Common myeloid progenitor, CD34-positive (primary cell): ENCODE measurements around the gene SPNS2.

Experiments used
- CTCF ChIA-PET: fragments of 350-600 bp; sonication (Branson Sonifier 250); formaldehyde crosslinking; loops from one replicate; lab custom pipeline; 2021; ENCODE audit warnings: antibody characterized with exemption; lab: Charles Lee
- POLR2A ChIA-PET: fragments of 350-600 bp; sonication (Branson Sonifier 250); formaldehyde crosslinking; loops from one replicate; lab custom pipeline; 2021; ENCODE audit warnings: antibody characterized with exemption; lab: Charles Lee
- DNase-seq, 3 donors: peaks; one replicate each; pipeline versions ENCODE4 v3.0.0 to v3.0.0-alpha.2; 2013
- H3K27ac ChIP-seq, 2 experiments: 1 replicate in 1 of 2; 2 replicates in 1 of 2; pipeline ENCODE4 v1.7.0; 2013; ENCODE audit warnings: inconsistent platforms in 2 of 2, low read length in 2 of 2, mild to moderate bottlenecking in 2 of 2, low read depth in 1 of 2, moderate library complexity in 1 of 2; ENCODE audit not compliant: severe bottlenecking in 2 of 2, insufficient read depth in 1 of 2, poor library complexity in 1 of 2
- H3K27me3 ChIP-seq, 5 experiments: replicated peaks in 2 of 5; 1 replicate in 3 of 5; 2 replicates in 2 of 5; pipeline versions ENCODE4 v1.6.1 to v1.7.0; 2013; ENCODE audit warnings: low read length in 4 of 5, mild to moderate bottlenecking in 2 of 5, moderate library complexity in 2 of 5, inconsistent platforms in 1 of 5; ENCODE audit not compliant: insufficient read depth in 5 of 5, control insufficient read depth in 4 of 5
- H3K36me3 ChIP-seq, 4 experiments: 1 replicate in 2 of 4; 2 replicates in 2 of 4; pipeline versions ENCODE4 v1.6.1 to v1.7.0; 2013; ENCODE audit warnings: low read length in 3 of 4, control low read depth in 1 of 4, mild to moderate bottlenecking in 1 of 4; ENCODE audit not compliant: control insufficient read depth in 4 of 4, insufficient read depth in 4 of 4
- H3K4me1 ChIP-seq, 4 experiments: 1 replicate in 3 of 4; 2 replicates in 1 of 4; pipeline versions ENCODE4 v1.6.1 to v1.7.1; 2013; ENCODE audit warnings: low read length in 3 of 4, mild to moderate bottlenecking in 3 of 4, control low read depth in 1 of 4, inconsistent platforms in 1 of 4, moderate library complexity in 1 of 4; ENCODE audit not compliant: control insufficient read depth in 4 of 4, insufficient read depth in 4 of 4; ENCODE audit errors: control extremely low read depth in 1 of 4
- H3K4me3 ChIP-seq, 7 experiments: 1 replicate in 4 of 7; 2 replicates in 3 of 7; pipeline versions ENCODE4 v1.5.1 to v1.7.0; 2013; ENCODE audit warnings: mild to moderate bottlenecking in 7 of 7, low read length in 6 of 7, moderate library complexity in 6 of 7, inconsistent platforms in 2 of 7, low read depth in 2 of 7, control low read depth in 1 of 7; ENCODE audit not compliant: insufficient read depth in 4 of 7, control insufficient read depth in 1 of 7; ENCODE audit errors: extremely low read depth in 1 of 7
- H3K9me3 ChIP-seq, 5 experiments: 1 replicate in 4 of 5; 2 replicates in 1 of 5; pipeline versions ENCODE4 v1.6.1 to v1.7.1; 2013; ENCODE audit warnings: low read length in 4 of 5, mild to moderate bottlenecking in 2 of 5, inconsistent platforms in 1 of 5, low read depth in 1 of 5, moderate library complexity in 1 of 5; ENCODE audit not compliant: control insufficient read depth in 4 of 5, insufficient read depth in 2 of 5; ENCODE audit errors: control extremely low read depth in 1 of 5
- WGBS: methylation state at CpG from one replicate; pipeline ENCODE4 v1.1.5; 2013; ENCODE audit not compliant: insufficient coverage; 5-methylcytosine and 5-hydroxymethylcytosine counted together

SPNS2 gene

DNA sequence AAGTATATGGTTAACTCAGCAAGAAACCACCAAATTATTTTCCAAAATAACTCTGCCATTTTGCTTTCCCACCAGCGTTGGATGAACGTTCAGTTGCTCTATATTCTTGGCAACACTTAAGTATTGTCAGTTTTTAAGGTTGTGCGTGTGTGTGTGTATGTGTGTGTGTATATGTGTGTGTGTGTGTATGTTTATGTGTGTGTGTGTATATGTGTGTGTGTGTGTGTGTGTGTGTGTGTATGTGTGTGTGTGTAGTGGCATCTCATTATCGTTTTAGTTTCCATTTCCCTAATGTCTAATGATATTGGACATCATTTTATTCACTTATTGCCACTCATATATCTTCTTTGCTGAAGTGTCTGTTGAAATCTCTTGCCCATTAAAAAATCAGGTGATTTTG lies 74.4 kb downstream of the SPNS2 start:
- no peak for DNase-seq
- CTCF ChIA-PET, result interaction anchor here (1.7 kb wide), 1 partner anchor 10 kb away, joined by 3 read pairs; no protein-coding TSS in a partner anchor
- POLR2A ChIA-PET, result interaction anchor here (0.6 kb wide), 1 partner anchor 185 kb away, joined by 4 read pairs; no protein-coding TSS in a partner anchor

DNA sequence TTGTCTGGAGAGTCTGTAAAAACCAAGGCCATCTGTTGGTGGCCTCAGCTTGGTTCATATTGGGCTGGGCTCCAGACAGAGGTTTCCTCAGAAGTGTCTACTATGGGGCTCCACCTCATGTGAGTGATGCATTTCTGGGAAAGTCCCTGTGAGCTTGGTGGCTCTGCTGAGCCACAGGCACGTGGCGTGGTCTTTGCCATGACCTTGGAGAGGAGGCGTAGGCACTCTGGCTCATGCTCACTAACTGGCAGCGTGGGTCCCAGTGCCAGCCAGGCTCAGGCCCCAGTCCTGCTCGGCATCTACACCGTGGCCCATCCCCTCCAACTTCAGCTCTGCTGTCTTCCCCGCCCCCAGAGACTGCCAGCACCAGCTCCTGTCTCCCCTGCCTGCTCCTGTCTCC lies 75.0 kb downstream of the SPNS2 start:
- Histone ChIP-seq H3K27me3 (no peaks in the 10 kb centered on the region), H3K4me1 (peaks cover 0 to 10% (median 1%) of the 10 kb centered on the region in 4 experiments), H3K27ac (no peak overlapping the region), H3K36me3 (no peaks in the 10 kb centered on the region), H3K9me3 (no peaks in the 10 kb centered on the region), H3K4me3 (no peak overlapping the region)
- POLR2A ChIA-PET, result interaction anchor here (0.6 kb wide), 1 partner anchor 186 kb away, joined by 4 read pairs; no protein-coding TSS in a partner anchor
- CTCF ChIA-PET, result interaction anchor here (1.0 to 1.7 kb wide), 3 partner anchors 10 to 21 kb away, joined by 3 to 4 read pairs (median 3); no protein-coding TSS in a partner anchor
- peak in 2 of 3 donors; percentile 82 to 84 for DNase-seq
- 75% methylated on average over 4 of the region's 7 CpGs for WGBS

More for the DNA sequence above, 74.4 kb downstream of the SPNS2 start:
- no peak overlapping the region for H3K4me3 ChIP-seq
- 100% methylated on average over 2 of the region's 4 CpGs for WGBS
- H3K4me1 ChIP-seq, result peaks cover 0 to 10% (median 1%) of the 10 kb centered on the region in 4 experiments
- no peak overlapping the region for H3K27ac ChIP-seq
- no peaks in the 10 kb centered on the region for H3K9me3 ChIP-seq
- no peaks in the 10 kb centered on the region for H3K27me3 ChIP-seq
- H3K36me3 ChIP-seq, result no peaks in the 10 kb centered on the region

DNA sequence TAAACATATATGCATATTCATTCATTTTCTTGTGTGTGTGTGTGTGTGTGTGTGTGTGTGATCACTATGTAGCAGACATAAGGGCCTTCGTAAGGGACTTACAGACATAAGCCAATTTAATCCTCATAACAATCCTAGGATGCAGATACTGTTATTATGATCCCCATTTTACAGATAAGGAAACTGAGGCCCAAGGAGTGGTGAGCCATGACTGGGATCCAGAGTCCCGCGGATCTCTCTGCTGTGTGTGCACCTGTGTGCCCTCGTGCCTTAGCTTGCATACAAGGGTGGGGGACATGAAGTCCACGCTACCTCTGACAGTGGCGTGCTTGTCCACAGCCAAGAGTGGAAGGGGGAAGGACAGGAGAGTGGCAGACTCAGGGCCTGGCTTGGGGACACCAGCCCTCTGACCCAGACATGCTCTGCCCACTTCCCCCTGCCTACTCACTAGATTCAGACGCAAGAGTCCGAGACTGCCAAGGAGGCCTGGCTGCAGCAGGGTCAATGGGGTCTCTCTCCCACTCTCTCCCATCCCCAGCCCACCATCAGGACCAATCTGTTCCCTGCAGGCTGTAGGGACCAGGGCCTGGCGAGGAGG lies 75.9 kb downstream of the SPNS2 start:
- POLR2A ChIA-PET, result no interaction called here
- H3K36me3 ChIP-seq, result no peaks in the 10 kb centered on the region
- DNase-seq, result no peak
- H3K4me1 ChIP-seq, result peaks cover 0 to 7% (median under 1%) of the 10 kb centered on the region in 4 experiments
- H3K9me3 ChIP-seq, result no peaks in the 10 kb centered on the region
- no peaks in the 10 kb centered on the region for H3K27me3 ChIP-seq
- H3K4me3 ChIP-seq, result no peak overlapping the region
- CTCF ChIA-PET, result interaction anchor here (1.0 to 1.7 kb wide), 3 partner anchors 9 to 21 kb away, joined by 3 to 4 read pairs (median 3); no protein-coding TSS in a partner anchor
- no peak overlapping the region for H3K27ac ChIP-seq
- 100% methylated on average over 6 of the region's 9 CpGs for WGBS

DNA sequence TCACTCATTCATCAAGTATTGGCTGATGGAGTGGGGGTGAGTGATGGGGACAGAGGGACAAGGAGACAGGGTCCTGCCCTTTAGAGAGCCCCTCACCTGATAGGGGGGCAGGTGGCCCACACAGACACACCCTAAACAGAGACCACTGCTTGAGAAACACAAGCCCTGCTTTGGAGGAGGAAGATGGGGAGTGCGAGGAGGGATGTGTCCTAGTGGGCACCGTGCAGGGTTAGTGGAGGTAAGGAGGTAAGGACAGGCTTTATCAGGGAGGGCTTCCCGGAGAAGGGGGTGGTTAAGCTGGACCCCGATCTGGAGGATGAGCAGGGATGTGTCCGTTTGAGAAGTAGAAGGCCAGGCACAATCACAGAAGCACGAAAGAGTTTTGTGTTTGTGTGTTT lies 77.5 kb downstream of the SPNS2 start:
- Histone ChIP-seq H3K4me3 (no peak overlapping the region), H3K27ac (no peak overlapping the region), H3K27me3 (peaks cover 0 to 7% (median under 1%) of the 10 kb centered on the region in 5 experiments), H3K4me1 (peaks cover 0 to 2% (median under 1%) of the 10 kb centered on the region in 4 experiments), H3K36me3 (no peaks in the 10 kb centered on the region), H3K9me3 (no peaks in the 10 kb centered on the region)
- 88% methylated on average over 6 of the region's 6 CpGs for WGBS
- ChIA-PET POLR2A (no interaction called here), CTCF (interaction anchor here (0.9 to 1.3 kb wide), 3 partner anchors 11 to 18 kb away, joined by 3 read pairs; no protein-coding TSS in a partner anchor)
- no peak for DNase-seq

DNA sequence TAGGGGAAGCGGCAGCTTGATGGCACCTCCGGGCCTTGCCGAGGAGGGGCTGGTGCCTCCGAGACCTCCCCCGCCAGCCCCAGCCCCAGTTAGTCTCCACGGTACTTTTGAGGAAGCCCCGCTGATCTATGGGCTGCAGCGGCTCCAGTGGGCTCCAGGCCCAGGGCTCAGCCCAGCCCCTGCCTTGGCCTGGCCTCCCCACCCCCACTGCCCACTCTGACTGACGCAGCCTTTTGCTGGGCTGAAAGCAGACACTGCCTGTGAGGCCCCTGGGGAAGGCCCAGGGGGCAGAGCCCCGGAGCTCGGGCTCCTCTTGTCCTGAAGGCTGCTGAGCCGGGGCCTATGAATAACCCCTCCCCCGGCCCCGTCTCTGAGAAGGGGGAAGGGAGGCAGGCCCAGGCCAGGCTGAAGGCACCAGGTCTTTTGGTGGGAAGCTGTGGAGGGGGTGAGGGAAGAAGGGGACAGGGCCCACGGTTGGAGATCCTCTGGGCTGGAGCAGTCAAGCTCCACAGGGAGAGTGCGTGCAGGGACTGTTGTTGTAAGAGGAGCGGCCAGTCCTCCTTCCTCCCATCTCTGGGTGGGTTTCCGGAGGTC lies 78.1 kb downstream of the SPNS2 start:
- Histone ChIP-seq H3K4me3 (no peak overlapping the region), H3K27me3 (peaks cover 0 to 10% (median 3%) of the 10 kb centered on the region in 5 experiments), H3K4me1 (peaks cover 0 to 2% (median under 1%) of the 10 kb centered on the region in 4 experiments), H3K9me3 (no peaks in the 10 kb centered on the region), H3K27ac (no peak overlapping the region), H3K36me3 (no peaks in the 10 kb centered on the region)
- ChIA-PET CTCF (interaction anchor here (0.8 to 1.0 kb wide), 5 partner anchors 9 to 60 kb away, joined by 3 to 4 read pairs (median 3); no protein-coding TSS in a partner anchor), POLR2A (no interaction called here)
- DNase-seq, result no peak
- 89% methylated on average over 14 of the region's 18 CpGs for WGBS

DNA sequence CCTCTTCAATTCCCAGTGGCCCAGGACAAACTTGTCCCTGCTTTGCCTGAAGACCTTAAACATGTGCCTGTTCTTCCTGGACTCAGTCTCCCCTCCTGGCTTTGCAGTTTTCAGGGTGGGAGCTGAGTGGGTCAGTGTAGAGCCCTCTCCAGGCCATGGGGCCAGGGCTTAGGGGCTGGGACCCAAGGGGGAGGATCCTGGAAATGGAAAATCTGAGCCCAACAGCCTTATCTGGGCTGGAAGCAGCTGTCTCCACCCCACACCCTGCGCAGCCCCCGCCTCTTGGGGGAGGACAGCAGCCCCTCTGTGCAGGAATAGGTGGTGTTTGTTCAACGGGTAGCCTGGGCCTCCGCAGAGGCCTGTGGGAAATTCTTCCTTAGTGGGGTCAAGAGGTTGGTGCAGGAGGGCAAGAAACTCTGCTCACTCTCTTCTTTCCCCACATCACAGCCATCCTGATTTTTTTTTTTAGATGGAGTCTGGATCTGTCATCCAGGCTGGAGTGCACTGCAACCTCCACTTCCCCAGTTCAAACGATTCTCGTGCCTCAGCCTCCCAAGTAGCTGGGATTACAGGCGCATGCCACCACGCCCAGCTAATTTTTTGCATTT lies 78.8 kb downstream of the SPNS2 start:
- DNase-seq, result no peak
- POLR2A ChIA-PET, result interaction anchor here (0.6 to 0.7 kb wide), 2 partner anchors 454 to 706 kb away, joined by 3 read pairs; no protein-coding TSS in a partner anchor
- peaks cover 0 to 2% (median under 1%) of the 10 kb centered on the region in 4 experiments for H3K4me1 ChIP-seq
- no peak overlapping the region for H3K27ac ChIP-seq
- peaks cover 0 to 17% (median 7%) of the 10 kb centered on the region in 5 experiments for H3K27me3 ChIP-seq
- 100% methylated on average over 4 of the region's 8 CpGs for WGBS
- CTCF ChIA-PET, result interaction anchor here (0.8 to 1.0 kb wide), 4 partner anchors 9 to 59 kb away, joined by 3 to 4 read pairs (median 4); no protein-coding TSS in a partner anchor
- no peaks in the 10 kb centered on the region for H3K9me3 ChIP-seq
- no peak overlapping the region for H3K4me3 ChIP-seq
- no peaks in the 10 kb centered on the region for H3K36me3 ChIP-seq
